Measurements from ENCODE around the gene PRDM10.

DNA sequence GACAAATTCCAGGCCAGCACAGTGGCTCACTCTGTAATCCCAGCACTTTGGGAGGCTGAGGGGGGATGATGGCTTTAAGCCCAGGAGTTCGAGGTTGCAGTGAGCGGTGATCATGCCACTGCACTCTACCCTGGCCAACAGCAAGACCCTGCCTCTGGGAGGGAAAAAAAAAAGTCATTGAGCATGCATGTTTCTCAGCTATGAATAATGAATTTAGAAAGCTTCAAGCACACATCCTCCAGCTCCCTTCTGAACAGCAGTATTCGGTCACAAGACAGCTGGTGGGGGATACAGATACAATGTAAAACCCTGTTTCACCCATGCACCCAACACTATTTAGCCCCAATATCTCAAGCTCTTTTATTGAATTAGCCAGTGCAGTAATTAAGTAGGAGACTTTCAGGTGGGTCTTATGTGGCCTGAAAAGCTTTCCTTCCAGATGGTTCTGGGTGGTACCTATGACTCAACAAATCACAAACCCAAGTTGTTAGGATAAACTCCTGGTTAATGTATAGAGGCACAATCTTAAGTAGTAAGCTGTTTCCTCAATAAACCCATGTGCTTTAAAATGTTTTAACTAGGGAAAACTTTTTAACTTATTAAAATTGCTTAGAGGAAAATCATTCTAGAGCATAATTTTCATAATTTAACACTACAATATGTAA is 13.4 kb downstream of the PRDM10 start:
- no peak for TF ChIP-seq POLR2A (IDR thresholded peaks at IDR 0.05)
- TF ChIP-seq, protein P1, sequence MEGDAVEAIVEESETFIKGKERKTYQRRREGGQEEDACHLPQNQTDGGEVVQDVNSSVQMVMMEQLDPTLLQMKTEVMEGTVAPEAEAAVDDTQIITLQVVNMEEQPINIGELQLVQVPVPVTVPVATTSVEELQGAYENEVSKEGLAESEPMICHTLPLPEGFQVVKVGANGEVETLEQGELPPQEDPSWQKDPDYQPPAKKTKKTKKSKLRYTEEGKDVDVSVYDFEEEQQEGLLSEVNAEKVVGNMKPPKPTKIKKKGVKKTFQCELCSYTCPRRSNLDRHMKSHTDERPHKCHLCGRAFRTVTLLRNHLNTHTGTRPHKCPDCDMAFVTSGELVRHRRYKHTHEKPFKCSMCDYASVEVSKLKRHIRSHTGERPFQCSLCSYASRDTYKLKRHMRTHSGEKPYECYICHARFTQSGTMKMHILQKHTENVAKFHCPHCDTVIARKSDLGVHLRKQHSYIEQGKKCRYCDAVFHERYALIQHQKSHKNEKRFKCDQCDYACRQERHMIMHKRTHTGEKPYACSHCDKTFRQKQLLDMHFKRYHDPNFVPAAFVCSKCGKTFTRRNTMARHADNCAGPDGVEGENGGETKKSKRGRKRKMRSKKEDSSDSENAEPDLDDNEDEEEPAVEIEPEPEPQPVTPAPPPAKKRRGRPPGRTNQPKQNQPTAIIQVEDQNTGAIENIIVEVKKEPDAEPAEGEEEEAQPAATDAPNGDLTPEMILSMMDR (IDR thresholded peaks at IDR 0.05): no peak
